Measurements from ENCODE around the gene NOTCH1.

The NOTCH1 gene

GRCh38 chr9:136549010-136549980 lies 3.4 kb upstream of the NOTCH1 start:
- TF ChIP-seq FOXP2 (optimal IDR thresholded peaks at IDR 0.05; ENCODE audit: borderline replicate concordance, extremely low read depth, extremely low read length, insufficient read depth) (no peak), REST (IDR thresholded peaks at IDR 0.05; ENCODE audit: insufficient read depth in 1 of 2, low read depth in 2 of 2, low read length in 2 of 2) (no peak), POLR2AphosphoS5 (IDR thresholded peaks at IDR 0.05; ENCODE audit: low read depth, low read length) (no peak), TAF1 (IDR thresholded peaks at IDR 0.05; ENCODE audit: borderline replicate concordance, insufficient read depth, low read length) (no peak), SIN3A (IDR thresholded peaks at IDR 0.05; ENCODE audit: borderline replicate concordance, insufficient read depth, low read length) (no peak)

- TF ChIP-seq TAF1 (IDR thresholded peaks at IDR 0.05; ENCODE audit: borderline replicate concordance, insufficient read depth, low read length) (no peak), FOXP2 (optimal IDR thresholded peaks at IDR 0.05; ENCODE audit: borderline replicate concordance, extremely low read depth, extremely low read length, insufficient read depth) (no peak), SIN3A (IDR thresholded peaks at IDR 0.05; ENCODE audit: borderline replicate concordance, insufficient read depth, low read length) (no peak), POLR2AphosphoS5 (IDR thresholded peaks at IDR 0.05; ENCODE audit: low read depth, low read length) (no peak), REST (IDR thresholded peaks at IDR 0.05; ENCODE audit: insufficient read depth in 1 of 2, low read depth in 2 of 2, low read length in 2 of 2) (no peak)
Measured at GRCh38 chr9:136547508-136548215, 1.8 kb upstream of the NOTCH1 start.

- TF ChIP-seq FOXP2 (optimal IDR thresholded peaks at IDR 0.05; ENCODE audit: borderline replicate concordance, extremely low read depth, extremely low read length, insufficient read depth), result no peak
- no peak; the same call in 1 of the 2 replicates for TF ChIP-seq POLR2AphosphoS5 (IDR thresholded peaks at IDR 0.05; ENCODE audit: low read depth, low read length)
- TF ChIP-seq REST (IDR thresholded peaks at IDR 0.05; ENCODE audit: insufficient read depth in 1 of 2, low read depth in 2 of 2, low read length in 2 of 2), result no peak
- TF ChIP-seq TAF1 (IDR thresholded peaks at IDR 0.05; ENCODE audit: borderline replicate concordance, insufficient read depth, low read length), result no peak
- TF ChIP-seq SIN3A (IDR thresholded peaks at IDR 0.05; ENCODE audit: borderline replicate concordance, insufficient read depth, low read length), result no peak
Measured at GRCh38 chr9:136546697-136547501, 1.1 kb upstream of the NOTCH1 start.

- TF ChIP-seq REST (IDR thresholded peaks at IDR 0.05; ENCODE audit: insufficient read depth in 1 of 2, low read depth in 2 of 2, low read length in 2 of 2), result no peak
Measured at GRCh38 chr9:136545692-136545964, 220 bp downstream of the NOTCH1 start.
